A673 (cell line): ENCODE results near the gene C19orf67.

ENCODE experiments used
- EZH2 ChIP-seq: fragments of 200-600 bp; sonication (generic); IDR thresholded peaks from 2 replicates; pipeline ENCODE4 v1.6.1; 2017; ENCODE audit warnings: borderline replicate concordance, low read depth, mild to moderate bottlenecking, mixed read lengths, antibody characterized with exemption, low read length; ENCODE audit not compliant: poor library complexity, severe bottlenecking
- TF ChIP-seq, protein P1 (sequence below): fragments of 300-800, 200-600 bp; sonication (generic); conservative IDR thresholded peaks from 2 replicates; pipeline ENCODE4 v1.5.1; 2017; ENCODE audit warnings: low read depth, mild to moderate bottlenecking, antibody characterized with exemption, low read length, moderate library complexity, mixed read lengths

DNA sequence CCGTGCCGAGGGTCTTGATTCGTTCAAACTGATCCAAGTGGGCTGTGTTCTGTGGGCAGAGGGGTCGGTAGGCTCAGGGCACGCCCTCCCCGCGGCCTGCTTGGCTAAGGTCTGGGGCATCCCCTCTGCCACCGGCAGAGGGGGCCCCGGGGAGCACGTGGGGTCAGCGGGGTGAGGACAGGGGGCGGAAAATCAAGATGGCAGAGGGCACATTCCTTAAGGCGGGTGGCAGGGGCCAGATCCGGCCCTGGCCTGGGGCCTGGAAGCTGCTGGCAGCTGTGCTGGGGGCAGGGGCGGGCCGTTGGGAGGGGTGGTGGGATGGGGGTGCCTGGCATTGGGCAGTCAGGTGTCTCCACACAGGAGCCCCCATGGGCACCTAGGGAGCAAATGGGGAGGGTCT, 21.3 kb upstream of the C19orf67 start:
- TF ChIP-seq, protein P1, sequence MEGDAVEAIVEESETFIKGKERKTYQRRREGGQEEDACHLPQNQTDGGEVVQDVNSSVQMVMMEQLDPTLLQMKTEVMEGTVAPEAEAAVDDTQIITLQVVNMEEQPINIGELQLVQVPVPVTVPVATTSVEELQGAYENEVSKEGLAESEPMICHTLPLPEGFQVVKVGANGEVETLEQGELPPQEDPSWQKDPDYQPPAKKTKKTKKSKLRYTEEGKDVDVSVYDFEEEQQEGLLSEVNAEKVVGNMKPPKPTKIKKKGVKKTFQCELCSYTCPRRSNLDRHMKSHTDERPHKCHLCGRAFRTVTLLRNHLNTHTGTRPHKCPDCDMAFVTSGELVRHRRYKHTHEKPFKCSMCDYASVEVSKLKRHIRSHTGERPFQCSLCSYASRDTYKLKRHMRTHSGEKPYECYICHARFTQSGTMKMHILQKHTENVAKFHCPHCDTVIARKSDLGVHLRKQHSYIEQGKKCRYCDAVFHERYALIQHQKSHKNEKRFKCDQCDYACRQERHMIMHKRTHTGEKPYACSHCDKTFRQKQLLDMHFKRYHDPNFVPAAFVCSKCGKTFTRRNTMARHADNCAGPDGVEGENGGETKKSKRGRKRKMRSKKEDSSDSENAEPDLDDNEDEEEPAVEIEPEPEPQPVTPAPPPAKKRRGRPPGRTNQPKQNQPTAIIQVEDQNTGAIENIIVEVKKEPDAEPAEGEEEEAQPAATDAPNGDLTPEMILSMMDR, result no peak
- no peak for TF ChIP-seq EZH2
